DOHH2 (cell line): ENCODE results near the gene LPGAT1.

Experiments
- EZH2phosphoT487 ChIP-seq: fragments of 200-600 bp; sonication (generic); IDR thresholded peaks from 2 replicates; pipeline ENCODE4 v1.6.1; 2017; ENCODE audit warnings: borderline replicate concordance, mild to moderate bottlenecking, antibody characterized with exemption, low read length, moderate library complexity, mixed read lengths
- TF ChIP-seq, protein P1 (sequence below): fragments of 200-600 bp; sonication (generic); IDR thresholded peaks from one replicate; pipeline ENCODE4 v1.5.1; 2014; ENCODE audit warnings: antibody characterized with exemption, mild to moderate bottlenecking, low read depth, low read length; ENCODE audit not compliant: poor library complexity, severe bottlenecking

DNA sequence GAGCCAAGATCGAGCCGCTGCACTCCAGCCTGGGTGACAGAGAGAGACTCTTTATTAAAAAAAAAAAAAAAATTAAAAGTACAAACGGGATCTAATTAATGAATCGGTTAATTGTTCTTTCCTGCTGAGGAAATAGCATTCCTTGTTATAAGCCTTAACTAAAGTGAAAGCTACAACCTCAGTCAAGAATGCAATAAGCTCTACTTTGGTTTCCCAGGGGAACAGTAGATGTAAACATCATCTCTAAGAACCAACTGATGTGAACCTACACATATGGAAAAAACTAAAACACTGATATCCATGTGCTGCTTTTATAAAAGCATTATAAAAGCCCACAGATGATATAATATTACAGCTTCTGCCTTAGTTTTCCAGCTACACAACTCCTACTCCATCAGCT lies 41.9 kb downstream of the LPGAT1 start:
- TF ChIP-seq, protein P1, sequence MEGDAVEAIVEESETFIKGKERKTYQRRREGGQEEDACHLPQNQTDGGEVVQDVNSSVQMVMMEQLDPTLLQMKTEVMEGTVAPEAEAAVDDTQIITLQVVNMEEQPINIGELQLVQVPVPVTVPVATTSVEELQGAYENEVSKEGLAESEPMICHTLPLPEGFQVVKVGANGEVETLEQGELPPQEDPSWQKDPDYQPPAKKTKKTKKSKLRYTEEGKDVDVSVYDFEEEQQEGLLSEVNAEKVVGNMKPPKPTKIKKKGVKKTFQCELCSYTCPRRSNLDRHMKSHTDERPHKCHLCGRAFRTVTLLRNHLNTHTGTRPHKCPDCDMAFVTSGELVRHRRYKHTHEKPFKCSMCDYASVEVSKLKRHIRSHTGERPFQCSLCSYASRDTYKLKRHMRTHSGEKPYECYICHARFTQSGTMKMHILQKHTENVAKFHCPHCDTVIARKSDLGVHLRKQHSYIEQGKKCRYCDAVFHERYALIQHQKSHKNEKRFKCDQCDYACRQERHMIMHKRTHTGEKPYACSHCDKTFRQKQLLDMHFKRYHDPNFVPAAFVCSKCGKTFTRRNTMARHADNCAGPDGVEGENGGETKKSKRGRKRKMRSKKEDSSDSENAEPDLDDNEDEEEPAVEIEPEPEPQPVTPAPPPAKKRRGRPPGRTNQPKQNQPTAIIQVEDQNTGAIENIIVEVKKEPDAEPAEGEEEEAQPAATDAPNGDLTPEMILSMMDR: no peak
- TF ChIP-seq EZH2phosphoT487: no peak
